HEK293T (cell line): ENCODE results near the gene LTA.
"Not testable (repeated sequence)": the region's sequence is repeated elsewhere in the genome, so short reads cannot be mapped to it uniquely, and the experiment has no call there.

Experiments used
- CTCF ChIA-PET: fragments of 350-600 bp; formaldehyde crosslinking; extraction: SDS; loops from one replicate; lab custom pipeline; 2021; ENCODE audit warnings: antibody characterized with exemption, inconsistent platforms; lab: Yijun Ruan, JAX
- POLR2A ChIA-PET: fragments of 350-600 bp; formaldehyde crosslinking; extraction: SDS; loops from one replicate; lab custom pipeline; 2020; ENCODE audit warnings: antibody characterized with exemption, inconsistent platforms; lab: Yijun Ruan, JAX
- DNase-seq: peaks from one replicate; pipeline ENCODE4 v3.0.0; 2012; ENCODE audit warnings: mixed read lengths; ENCODE audit errors: extremely low spot score
- ARNT ChIP-seq: fragments of 450-650 bp; IDR thresholded peaks from 2 replicates; pipeline ENCODE4 v1.6.1; 2017; ENCODE audit warnings: mild to moderate bottlenecking
- BHLHE40 ChIP-seq: fragments of 450-650 bp; IDR thresholded peaks from 2 replicates; pipeline ENCODE4 v1.6.1; 2016; ENCODE audit warnings: mild to moderate bottlenecking, moderate library complexity, borderline replicate concordance
- CTBP1 ChIP-seq: fragments of 450-650 bp; IDR thresholded peaks from 2 replicates; pipeline ENCODE4 v1.6.1; 2016; ENCODE audit warnings: borderline replicate concordance
- ELF4 ChIP-seq: fragments of 450-650 bp; IDR thresholded peaks from 2 replicates; pipeline ENCODE4 v1.6.1; 2017; ENCODE audit warnings: antibody characterized with exemption
- FOXA1 ChIP-seq: fragments of 450-650 bp; IDR thresholded peaks from 2 replicates; pipeline ENCODE4 v1.6.1; 2016; ENCODE audit warnings: mild to moderate bottlenecking
- FOXK2 ChIP-seq: fragments of 450-650 bp; IDR thresholded peaks from 2 replicates; pipeline ENCODE4 v1.6.1; 2016; ENCODE audit warnings: mild to moderate bottlenecking
- FOXM1 ChIP-seq: fragments of 450-650 bp; IDR thresholded peaks from 2 replicates; pipeline ENCODE4 v1.6.1; 2017; ENCODE audit warnings: mild to moderate bottlenecking, borderline replicate concordance
- HDGF ChIP-seq: fragments of 450-650 bp; IDR thresholded peaks from 2 replicates; pipeline ENCODE4 v1.6.1; 2017; ENCODE audit warnings: antibody characterized with exemption, borderline replicate concordance
- L3MBTL2 ChIP-seq: fragments of 450-650 bp; conservative IDR thresholded peaks from 2 replicates; pipeline ENCODE4 v1.6.1; 2016; ENCODE audit warnings: mild to moderate bottlenecking
- LEF1 ChIP-seq: fragments of 450-650 bp; IDR thresholded peaks from 2 replicates; pipeline ENCODE4 v1.6.1; 2017; ENCODE audit warnings: mild to moderate bottlenecking, borderline replicate concordance
- NFRKB ChIP-seq: fragments of 450-650 bp; IDR thresholded peaks from 2 replicates; pipeline ENCODE4 v1.6.1; 2016; ENCODE audit warnings: mild to moderate bottlenecking, moderate library complexity
- PKNOX1 ChIP-seq: fragments of 450-650 bp; IDR thresholded peaks from 2 replicates; pipeline ENCODE4 v1.6.1; 2016
- SP1 ChIP-seq: fragments of 450-650 bp; IDR thresholded peaks from 2 replicates; pipeline ENCODE4 v1.6.1; 2017
- SUZ12 ChIP-seq: fragments of 450-650 bp; IDR thresholded peaks from 2 replicates; pipeline ENCODE4 v1.6.1; 2016; ENCODE audit warnings: mild to moderate bottlenecking
- TARDBP ChIP-seq: fragments of 450-650 bp; IDR thresholded peaks from 2 replicates; pipeline ENCODE4 v1.6.1; 2016
- ZNF384 ChIP-seq: fragments of 450-650 bp; IDR thresholded peaks from 2 replicates; pipeline ENCODE4 v1.6.1; 2016

Gene LTA

GRCh38 chr6:31546339-31546957, 25.6 kb upstream of the LTA start, which contains the start of gene ATP6V1G2:
TSS of gene ATP6V1G2 (minus strand) at chr6:31546608. CDS start at chr6:31546559, 49 bp downstream.
- POLR2A ChIA-PET, result interaction anchor here (0.9 to 8.1 kb wide), 11 partner anchors 17 to 261 kb away, joined by 3 to 91 read pairs (median 5); partner anchors contain the start of genes C6orf47, LSM2, MCCD1 and MSH5
- peak; percentile 79 for DNase-seq
- CTCF ChIA-PET, result interaction anchor here (0.6 to 3.7 kb wide), 7 partner anchors 15 to 105 kb away, joined by 3 to 61 read pairs (median 4); no protein-coding TSS in a partner anchor
- TF ChIP-seq L3MBTL2, result no peak
- no peak for TF ChIP-seq FOXM1
- TF ChIP-seq HDGF, result no peak
- 0 out of 2 replicates have a peak, but pooled peaks have one; percentile 17 for TF ChIP-seq ELF4
- no peak for TF ChIP-seq TARDBP
- no peak for TF ChIP-seq FOXK2
- no peak for TF ChIP-seq FOXA1
- no peak for TF ChIP-seq SP1
- TF ChIP-seq CTBP1, result peak; percentile 88
- no peak for TF ChIP-seq ARNT
- TF ChIP-seq ZNF384, result no peak
- no peak for TF ChIP-seq NFRKB
- no peak for TF ChIP-seq SUZ12
- TF ChIP-seq PKNOX1, result 0 out of 2 replicates have a peak, but pooled peaks have one; percentile 8
- no peak for TF ChIP-seq BHLHE40

- CTCF ChIA-PET, result interaction anchor here (0.7 to 3.7 kb wide), 3 partner anchors 51 to 91 kb away, joined by 4 to 61 read pairs (median 6); no protein-coding TSS in a partner anchor
- POLR2A ChIA-PET, result interaction anchor here (0.5 to 8.1 kb wide), 21 partner anchors 12 to 402 kb away, joined by 3 to 91 read pairs (median 3); partner anchors contain the start of genes BAG6, C6orf47, HSPA1B and LSM2
- no peak for TF ChIP-seq FOXK2
- no peak for TF ChIP-seq L3MBTL2
- TF ChIP-seq CTBP1, result peak; percentile 79
- TF ChIP-seq PKNOX1, result peak; percentile 77
- 0 out of 2 replicates have a peak, but pooled peaks have one; percentile 56 for TF ChIP-seq FOXM1
- no peak for TF ChIP-seq ZNF384
- TF ChIP-seq ELF4, result peak; percentile 55
- 0 out of 2 replicates have a peak, but pooled peaks have one; percentile 15 for TF ChIP-seq NFRKB
These were observed 24.9 kb upstream of the LTA start, which contains the start of gene NFKBIL1 for GRCh38 chr6:31546958-31547726. TSS of gene NFKBIL1 (plus strand) at chr6:31547608. CDS start at chr6:31547695, 87 bp downstream.

GRCh38 chr6:31547727-31548543, 24.2 kb upstream of the LTA start:
- ChIA-PET CTCF (interaction anchor here (0.7 to 3.7 kb wide), 3 partner anchors 33 to 90 kb away, joined by 4 to 61 read pairs (median 7); no protein-coding TSS in a partner anchor), POLR2A (interaction anchor here (0.6 to 8.1 kb wide), 16 partner anchors 9 to 295 kb away, joined by 3 to 91 read pairs (median 4); partner anchors contain the start of genes BAG6, HSPA1B, LSM2 and MCCD1)
- DNase-seq, result no peak
- TF ChIP-seq FOXK2, result no peak
- no peak for TF ChIP-seq TARDBP
- TF ChIP-seq HDGF, result no peak
- TF ChIP-seq CTBP1, result no peak

More at GRCh38 chr6:31546958-31547726, 24.9 kb upstream of the LTA start, which contains the start of gene NFKBIL1:
- DNase-seq, result peak; percentile 94

GRCh38 chr6:31548544-31548873, 23.6 kb upstream of the LTA start:
- TF ChIP-seq LEF1 (no peak), HDGF (no peak), L3MBTL2 (no peak), FOXK2 (no peak)
- POLR2A ChIA-PET, result interaction anchor here (1.1 to 1.9 kb wide), 5 partner anchors 10 to 279 kb away, joined by 3 to 5 read pairs (median 4); partner anchors contain the start of genes HSPA1B and LSM2
- no peak for DNase-seq
- CTCF ChIA-PET, result interaction anchor here (2.4 to 3.7 kb wide), 2 partner anchors 32 to 50 kb away, joined by 7 to 61 read pairs; no protein-coding TSS in a partner anchor

GRCh38 chr6:31551371-31551770, 20.7 kb upstream of the LTA start:
- POLR2A ChIA-PET, result interaction anchor here (2.2 to 2.4 kb wide), 2 partner anchors 9 to 46 kb away, joined by 12 to 14 read pairs; partner anchors contain the start of gene DDX39B
- DNase-seq, result not testable (repeated sequence)
- CTCF ChIA-PET, result interaction anchor here (0.7 to 1.4 kb wide), 8 partner anchors 23 to 59 kb away, joined by 3 to 25 read pairs (median 4); partner anchors contain the start of gene NCR3

- DNase-seq, result no peak
- ChIA-PET CTCF (no interaction called here), POLR2A (no interaction called here)
- TF ChIP-seq ZNF384, result no peak
- TF ChIP-seq PKNOX1, result no peak
- no peak for TF ChIP-seq FOXM1
- no peak for TF ChIP-seq ARNT
- no peak for TF ChIP-seq TARDBP
- no peak for TF ChIP-seq SP1
- TF ChIP-seq L3MBTL2, result no peak
- TF ChIP-seq HDGF, result no peak
- TF ChIP-seq NFRKB, result no peak
- no peak for TF ChIP-seq FOXA1
- TF ChIP-seq CTBP1, result no peak
- TF ChIP-seq FOXK2, result no peak
- no peak for TF ChIP-seq SUZ12
- no peak for TF ChIP-seq LEF1
- TF ChIP-seq BHLHE40, result no peak
These were observed 15.8 kb upstream of the LTA start for GRCh38 chr6:31556307-31556706.
